Measurements from ENCODE around the gene CSPG4.
"Not testable (repeated sequence)": the region's sequence is repeated elsewhere in the genome, so short reads cannot be mapped to it uniquely, and the experiment has no call there.

The CSPG4 gene

GRCh38 chr15:75706682-75706954 lies 6.0 kb downstream of the CSPG4 start:
- Histone ChIP-seq H3K27me3 (ENCODE audit: insufficient read depth, low read length, poor library complexity) (no peaks in the 10 kb centered on the region), H3K4me3 (ENCODE audit: low read depth in 1 of 2, low read length in 2 of 2) (no peak overlapping the region), H2AFZ (ENCODE audit: low read depth, low read length) (no peak overlapping the region), H3K36me3 (ENCODE audit: insufficient read depth, low read length) (no peaks in the 10 kb centered on the region), H3K4me2 (ENCODE audit: insufficient read depth, low read length) (no peak overlapping the region), H4K20me1 (ENCODE audit: insufficient read depth, low read length) (no peaks in the 10 kb centered on the region), H3K79me2 (ENCODE audit: insufficient read depth, low read length) (no peaks in the 10 kb centered on the region), H3K9ac (ENCODE audit: low read depth, low read length) (no peak overlapping the region), H3K27ac (ENCODE audit: low read length) (no peak overlapping the region), H3K9me3 (ENCODE audit: insufficient read depth, low read length, severe bottlenecking) (no peaks in the 10 kb centered on the region), H3K4me1 (ENCODE audit: insufficient read depth, low read length) (no peaks in the 10 kb centered on the region)
- ATAC-seq (ENCODE audit: insufficient read depth, low read depth) (no peak), DNase-seq (no peak)
- TF ChIP-seq, protein P1, sequence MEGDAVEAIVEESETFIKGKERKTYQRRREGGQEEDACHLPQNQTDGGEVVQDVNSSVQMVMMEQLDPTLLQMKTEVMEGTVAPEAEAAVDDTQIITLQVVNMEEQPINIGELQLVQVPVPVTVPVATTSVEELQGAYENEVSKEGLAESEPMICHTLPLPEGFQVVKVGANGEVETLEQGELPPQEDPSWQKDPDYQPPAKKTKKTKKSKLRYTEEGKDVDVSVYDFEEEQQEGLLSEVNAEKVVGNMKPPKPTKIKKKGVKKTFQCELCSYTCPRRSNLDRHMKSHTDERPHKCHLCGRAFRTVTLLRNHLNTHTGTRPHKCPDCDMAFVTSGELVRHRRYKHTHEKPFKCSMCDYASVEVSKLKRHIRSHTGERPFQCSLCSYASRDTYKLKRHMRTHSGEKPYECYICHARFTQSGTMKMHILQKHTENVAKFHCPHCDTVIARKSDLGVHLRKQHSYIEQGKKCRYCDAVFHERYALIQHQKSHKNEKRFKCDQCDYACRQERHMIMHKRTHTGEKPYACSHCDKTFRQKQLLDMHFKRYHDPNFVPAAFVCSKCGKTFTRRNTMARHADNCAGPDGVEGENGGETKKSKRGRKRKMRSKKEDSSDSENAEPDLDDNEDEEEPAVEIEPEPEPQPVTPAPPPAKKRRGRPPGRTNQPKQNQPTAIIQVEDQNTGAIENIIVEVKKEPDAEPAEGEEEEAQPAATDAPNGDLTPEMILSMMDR (IDR thresholded peaks at IDR 0.05; ENCODE audit: borderline replicate concordance, extremely low read depth, low read length, poor library complexity, severe bottlenecking) = no peak
- no peak for TF ChIP-seq EZH2 (IDR thresholded peaks at IDR 0.05; ENCODE audit: borderline replicate concordance, low read depth, low read length, severe bottlenecking)

DNA sequence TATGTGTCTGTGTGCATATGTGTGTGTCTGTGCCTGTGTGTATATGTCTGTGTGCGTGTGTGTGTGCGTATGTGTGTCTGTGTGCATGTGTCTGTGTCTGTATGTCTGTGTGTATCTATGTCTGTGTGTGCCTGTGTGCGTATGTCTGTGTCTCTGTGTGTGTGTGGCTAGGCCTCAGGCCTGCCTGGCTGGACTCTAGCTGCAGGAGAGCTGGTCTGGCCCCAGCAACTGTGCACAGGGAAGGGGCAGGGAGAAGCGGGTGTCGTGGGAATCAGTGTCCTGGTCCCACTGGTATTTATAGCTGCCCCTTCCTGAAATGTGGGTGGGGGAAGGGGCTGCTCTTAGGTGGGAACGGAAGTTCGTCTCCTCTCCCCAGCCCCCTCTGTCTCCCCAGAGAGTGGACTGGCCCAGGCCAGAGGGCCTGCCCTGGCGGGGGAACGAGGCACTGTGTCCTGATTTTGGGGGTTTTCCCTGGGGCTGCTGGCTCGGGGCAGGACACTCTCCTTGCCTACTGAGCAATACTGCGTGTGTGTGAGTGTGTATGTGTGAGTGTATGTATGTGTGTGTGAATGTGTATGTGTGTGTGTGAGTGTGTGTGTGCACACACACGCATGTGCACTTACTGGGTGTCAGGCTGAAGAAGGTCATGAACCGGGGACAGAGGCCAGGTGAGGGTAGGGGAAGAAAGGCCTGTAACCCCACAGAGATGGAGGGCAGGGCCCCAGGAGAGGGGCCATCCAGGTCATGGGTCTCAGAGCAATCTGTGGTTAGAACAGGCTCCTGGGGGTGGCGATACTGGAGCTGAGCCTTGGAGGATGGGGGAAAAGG lies 6.6 kb downstream of the CSPG4 start:
- H3K36me3 ChIP-seq (ENCODE audit: insufficient read depth, low read length) = no peaks in the 10 kb centered on the region
- H3K27me3 ChIP-seq (ENCODE audit: insufficient read depth, low read length, poor library complexity) = no peaks in the 10 kb centered on the region
- no peaks in the 10 kb centered on the region for H3K4me1 ChIP-seq (ENCODE audit: insufficient read depth, low read length)
- no peak overlapping the region for H3K4me3 ChIP-seq (ENCODE audit: low read depth in 1 of 2, low read length in 2 of 2)
- ATAC-seq (ENCODE audit: insufficient read depth, low read depth) = no peak
- no peaks in the 10 kb centered on the region for H4K20me1 ChIP-seq (ENCODE audit: insufficient read depth, low read length)
- no peak for DNase-seq
- no peak overlapping the region for H2AFZ ChIP-seq (ENCODE audit: low read depth, low read length)
- H3K27ac ChIP-seq (ENCODE audit: low read length) = no peak overlapping the region
- no peak for TF ChIP-seq EZH2 (IDR thresholded peaks at IDR 0.05; ENCODE audit: borderline replicate concordance, low read depth, low read length, severe bottlenecking)
- TF ChIP-seq, protein P1 (IDR thresholded peaks at IDR 0.05; ENCODE audit: borderline replicate concordance, extremely low read depth, low read length, poor library complexity, severe bottlenecking) = no peak
- H3K9ac ChIP-seq (ENCODE audit: low read depth, low read length) = no peak overlapping the region
- H3K9me3 ChIP-seq (ENCODE audit: insufficient read depth, low read length, severe bottlenecking) = no peaks in the 10 kb centered on the region
- H3K79me2 ChIP-seq (ENCODE audit: insufficient read depth, low read length) = no peaks in the 10 kb centered on the region
- no peak overlapping the region for H3K4me2 ChIP-seq (ENCODE audit: insufficient read depth, low read length)

DNA sequence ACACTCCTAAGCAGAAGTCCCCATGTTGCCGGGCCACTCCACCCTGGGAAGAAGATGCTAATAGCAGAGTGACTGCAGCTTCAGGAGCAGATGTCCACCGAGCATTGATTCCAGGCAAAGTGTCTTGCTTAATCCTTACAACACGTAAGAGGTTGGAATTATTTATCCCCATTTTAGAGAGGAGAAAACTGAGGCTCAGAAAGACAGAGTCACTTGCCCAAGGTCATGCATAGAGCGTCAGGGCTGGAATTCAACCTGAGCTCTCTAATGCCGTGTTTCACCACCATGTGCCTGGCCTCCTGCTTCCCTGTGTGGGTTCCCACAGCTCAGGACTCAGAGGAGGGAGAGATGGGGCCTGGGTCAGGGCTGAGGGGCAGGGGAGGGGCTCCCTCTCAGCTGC lies 7.3 kb downstream of the CSPG4 start:
- not testable (repeated sequence) for H4K20me1 ChIP-seq (ENCODE audit: insufficient read depth, low read length); H3K36me3 ChIP-seq (ENCODE audit: insufficient read depth, low read length); DNase-seq; H3K9me3 ChIP-seq (ENCODE audit: insufficient read depth, low read length, severe bottlenecking); H3K27me3 ChIP-seq (ENCODE audit: insufficient read depth, low read length, poor library complexity); H2AFZ ChIP-seq (ENCODE audit: low read depth, low read length); H3K27ac ChIP-seq (ENCODE audit: low read length); H3K4me2 ChIP-seq (ENCODE audit: insufficient read depth, low read length); H3K4me1 ChIP-seq (ENCODE audit: insufficient read depth, low read length); H3K79me2 ChIP-seq (ENCODE audit: insufficient read depth, low read length); ATAC-seq (ENCODE audit: insufficient read depth, low read depth); H3K4me3 ChIP-seq (ENCODE audit: low read depth in 1 of 2, low read length in 2 of 2); H3K9ac ChIP-seq (ENCODE audit: low read depth, low read length)

- DNase-seq (no peak), ATAC-seq (ENCODE audit: insufficient read depth, low read depth) (no peak)
- Histone ChIP-seq H2AFZ (ENCODE audit: low read depth, low read length) (no peak overlapping the region), H4K20me1 (ENCODE audit: insufficient read depth, low read length) (no peaks in the 10 kb centered on the region), H3K4me2 (ENCODE audit: insufficient read depth, low read length) (no peak overlapping the region), H3K79me2 (ENCODE audit: insufficient read depth, low read length) (no peaks in the 10 kb centered on the region), H3K36me3 (ENCODE audit: insufficient read depth, low read length) (no peaks in the 10 kb centered on the region), H3K27ac (ENCODE audit: low read length) (no peak overlapping the region), H3K9ac (ENCODE audit: low read depth, low read length) (no peak overlapping the region), H3K27me3 (ENCODE audit: insufficient read depth, low read length, poor library complexity) (no peaks in the 10 kb centered on the region), H3K4me1 (ENCODE audit: insufficient read depth, low read length) (no peaks in the 10 kb centered on the region), H3K9me3 (ENCODE audit: insufficient read depth, low read length, severe bottlenecking) (no peaks in the 10 kb centered on the region), H3K4me3 (ENCODE audit: low read depth in 1 of 2, low read length in 2 of 2) (no peak overlapping the region)
- TF ChIP-seq, protein P1 (IDR thresholded peaks at IDR 0.05; ENCODE audit: borderline replicate concordance, extremely low read depth, low read length, poor library complexity, severe bottlenecking) = no peak
- no peak for TF ChIP-seq EZH2 (IDR thresholded peaks at IDR 0.05; ENCODE audit: borderline replicate concordance, low read depth, low read length, severe bottlenecking)
Observed at GRCh38 chr15:75704618-75705017, 8.0 kb downstream of the CSPG4 start.

All from DND-41 (cell line).